ENCODE data around the gene SLC51B.

Gene SLC51B

DNA sequence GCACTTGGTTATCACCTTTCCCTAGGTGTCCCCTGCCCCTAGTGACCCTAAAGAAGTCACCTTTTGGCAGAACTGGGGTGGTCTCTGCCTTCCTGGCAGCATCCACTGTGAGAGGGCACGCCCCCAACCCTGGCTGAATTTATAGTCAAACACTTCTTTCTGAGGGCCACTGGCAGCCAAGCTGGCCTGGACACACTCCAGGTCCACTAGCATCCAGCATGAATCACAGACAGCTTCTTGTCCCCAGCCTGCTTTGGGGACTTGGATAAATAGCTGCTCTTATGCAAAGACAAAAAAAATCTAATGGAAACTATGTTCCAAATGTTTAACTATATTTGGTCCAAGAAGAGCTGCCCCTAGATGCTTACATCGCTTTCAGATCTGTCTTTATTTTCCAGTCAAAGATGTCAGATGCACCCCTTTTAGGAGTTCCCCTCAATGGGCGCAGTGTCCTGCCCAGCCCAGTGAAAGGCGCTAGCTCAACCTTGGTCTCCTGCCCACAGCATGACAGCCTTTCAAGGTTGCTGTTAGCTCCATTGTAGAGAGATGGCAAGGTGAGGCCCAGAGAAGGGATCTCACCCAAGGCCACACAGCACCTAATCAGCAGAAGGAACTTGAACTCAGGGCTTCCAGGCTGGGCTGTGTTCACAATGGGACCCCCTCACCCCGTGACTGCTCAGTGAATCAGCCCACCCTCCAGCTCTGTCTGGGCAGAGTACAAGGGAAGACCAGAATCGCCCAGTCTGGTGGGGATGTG is 15.6 kb downstream of the SLC51B start:
- FAIRE-seq (no peak), DNase-seq (ENCODE audit: insufficient read length, low spot score) (no peak)
- no peak for TF ChIP-seq TAF1 (IDR thresholded peaks at IDR 0.05; ENCODE audit: low read depth, low read length)
- no peak for TF ChIP-seq POU2F2 (IDR thresholded peaks at IDR 0.05; ENCODE audit: low read depth, low read length)
- TF ChIP-seq POLR2AphosphoS5 (IDR thresholded peaks at IDR 0.05; ENCODE audit: low read depth, low read length) = no peak
- TF ChIP-seq SPI1 (IDR thresholded peaks at IDR 0.05; ENCODE audit: low read depth, low read length) = no peak

DNA sequence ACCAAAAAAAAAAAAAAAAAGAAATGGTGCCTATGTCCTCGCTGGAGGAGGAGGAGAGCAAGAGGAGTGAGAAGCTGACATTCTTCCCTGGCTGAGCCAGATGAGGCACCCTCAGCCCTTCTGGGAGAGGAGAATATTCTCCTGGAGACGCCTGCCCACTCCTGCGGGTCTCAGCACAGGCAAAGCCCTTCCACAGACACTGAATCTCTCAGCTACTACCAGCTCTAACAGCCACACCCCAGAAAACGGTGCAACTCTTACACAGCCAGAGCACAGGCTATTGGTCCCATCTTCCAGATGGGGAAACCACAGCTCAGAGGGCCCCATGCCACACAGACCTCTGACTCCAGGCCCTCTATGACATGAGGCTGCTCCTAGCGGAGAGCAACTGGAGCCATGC is 16.9 kb downstream of the SLC51B start:
- no peak for TF ChIP-seq TAF1 (IDR thresholded peaks at IDR 0.05; ENCODE audit: low read depth, low read length)
- no peak for TF ChIP-seq POLR2A (IDR thresholded peaks at IDR 0.05; ENCODE audit: low read depth, low read length)
- no peak for TF ChIP-seq PAX5 (IDR thresholded peaks at IDR 0.05; ENCODE audit: insufficient read depth, low read length, severe bottlenecking)
- no peak for TF ChIP-seq POU2F2 (IDR thresholded peaks at IDR 0.05; ENCODE audit: low read depth, low read length)
- TF ChIP-seq POLR2AphosphoS5 (IDR thresholded peaks at IDR 0.05; ENCODE audit: low read depth, low read length) = no peak
- no peak for TF ChIP-seq SPI1 (IDR thresholded peaks at IDR 0.05; ENCODE audit: low read depth, low read length)
- no peak for FAIRE-seq
- no peak for DNase-seq (ENCODE audit: insufficient read length, low spot score)

DNA sequence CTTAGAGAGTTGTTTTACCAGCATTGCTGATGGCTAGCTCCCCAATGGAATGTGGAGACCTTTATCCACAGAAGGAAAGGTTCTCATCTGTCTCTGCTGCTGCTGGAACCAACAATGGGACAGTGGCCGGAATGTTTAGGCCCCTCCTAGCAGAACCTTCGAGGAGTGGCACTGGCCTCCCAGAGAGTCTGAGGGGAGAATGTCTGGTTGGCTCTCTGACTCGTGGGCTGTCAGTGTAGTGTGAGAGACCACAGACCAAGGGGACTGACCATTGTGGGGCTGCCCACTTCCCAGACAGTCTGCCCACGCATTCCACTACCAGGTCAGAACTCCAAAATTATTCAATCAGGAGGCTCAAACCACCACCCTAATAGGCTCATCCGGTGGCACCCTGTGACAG is 17.5 kb downstream of the SLC51B start:
- TF ChIP-seq POU2F2 (IDR thresholded peaks at IDR 0.05; ENCODE audit: low read depth, low read length) (no peak), PAX5 (IDR thresholded peaks at IDR 0.05; ENCODE audit: insufficient read depth, low read length, severe bottlenecking) (no peak), SPI1 (IDR thresholded peaks at IDR 0.05; ENCODE audit: low read depth, low read length) (no peak), POLR2A (IDR thresholded peaks at IDR 0.05; ENCODE audit: low read depth, low read length) (no peak), TAF1 (IDR thresholded peaks at IDR 0.05; ENCODE audit: low read depth, low read length) (no peak), POLR2AphosphoS5 (IDR thresholded peaks at IDR 0.05; ENCODE audit: low read depth, low read length) (no peak)
- no peak for FAIRE-seq
- DNase-seq (ENCODE audit: insufficient read length, low spot score) = no peak

DNA sequence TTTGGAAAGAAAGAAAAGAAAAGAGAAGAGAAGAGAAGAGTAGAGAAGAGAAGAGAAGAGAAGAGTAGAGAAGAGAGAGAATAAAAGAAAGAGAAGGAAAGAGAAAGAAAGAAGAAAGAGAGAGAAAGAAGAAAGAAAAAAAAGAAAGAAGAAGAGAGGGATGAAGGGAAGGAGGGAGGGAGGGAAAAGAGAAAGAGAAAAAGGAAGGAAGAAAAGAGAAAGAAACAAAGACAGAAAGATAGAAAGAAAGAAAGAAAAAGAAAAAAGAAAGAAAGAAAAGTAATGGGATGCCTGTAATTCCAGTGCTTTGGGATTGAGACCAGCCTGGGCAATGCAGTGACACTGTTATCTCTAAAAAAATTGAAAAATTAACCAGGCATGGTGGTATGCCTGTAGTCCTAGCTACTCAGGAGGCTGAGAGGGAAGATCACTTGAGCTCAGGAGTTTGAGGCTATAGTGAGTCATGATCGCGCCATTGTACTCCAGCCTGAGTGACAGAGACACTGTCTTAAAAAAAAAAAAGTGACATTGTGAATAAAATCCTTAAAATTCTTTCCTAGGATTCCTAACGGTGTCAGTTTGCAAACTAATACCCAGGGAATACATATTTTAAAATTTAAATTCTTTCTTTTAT is 20.9 kb downstream of the SLC51B start:
- no peak for TF ChIP-seq TAF1 (IDR thresholded peaks at IDR 0.05; ENCODE audit: low read depth, low read length)
- no peak for TF ChIP-seq POU2F2 (IDR thresholded peaks at IDR 0.05; ENCODE audit: low read depth, low read length)
- no peak for TF ChIP-seq POLR2AphosphoS5 (IDR thresholded peaks at IDR 0.05; ENCODE audit: low read depth, low read length)
- TF ChIP-seq PAX5 (IDR thresholded peaks at IDR 0.05; ENCODE audit: insufficient read depth, low read length, severe bottlenecking) = no peak
- no peak for TF ChIP-seq SPI1 (IDR thresholded peaks at IDR 0.05; ENCODE audit: low read depth, low read length)
- no peak for TF ChIP-seq POLR2A (IDR thresholded peaks at IDR 0.05; ENCODE audit: low read depth, low read length)
- FAIRE-seq = no peak
- no peak for DNase-seq (ENCODE audit: insufficient read length, low spot score)

DNA sequence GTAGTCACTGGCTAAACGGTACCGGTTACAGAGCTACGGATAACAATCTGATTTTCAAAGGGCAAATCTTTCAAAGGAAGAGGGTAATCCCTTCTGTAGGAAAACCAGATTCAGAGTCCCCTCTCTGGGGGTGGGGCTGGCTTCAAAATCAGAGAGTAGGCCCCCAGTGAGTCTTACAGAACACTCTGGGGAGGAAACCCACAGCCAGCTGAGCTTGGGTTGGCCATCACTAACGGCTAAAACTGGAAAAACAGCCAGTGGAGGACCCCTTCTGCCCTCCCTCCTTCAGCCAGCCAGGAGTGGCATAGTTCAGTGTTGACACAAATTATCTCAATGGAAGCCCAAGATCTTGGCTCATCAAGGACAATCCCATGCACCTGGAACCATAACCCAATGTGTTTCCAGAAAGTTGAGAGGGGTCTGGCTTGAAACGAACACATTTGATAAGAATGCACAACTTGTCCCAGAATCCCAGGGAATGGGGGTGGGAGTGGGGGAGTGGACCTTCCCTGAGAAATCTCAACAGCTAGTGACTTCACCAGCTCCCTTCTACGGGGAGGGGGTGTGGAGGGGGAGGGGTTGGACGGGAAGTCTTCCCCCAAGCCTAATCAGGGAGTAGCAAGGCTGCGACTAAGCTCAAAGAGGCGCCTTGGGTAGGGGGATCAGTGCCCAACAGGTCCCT is 21.6 kb downstream of the SLC51B start:
- TF ChIP-seq PAX5 (IDR thresholded peaks at IDR 0.05; ENCODE audit: insufficient read depth, low read length, severe bottlenecking) (no peak), TAF1 (IDR thresholded peaks at IDR 0.05; ENCODE audit: low read depth, low read length) (no peak), POU2F2 (IDR thresholded peaks at IDR 0.05; ENCODE audit: low read depth, low read length) (no peak), POLR2AphosphoS5 (IDR thresholded peaks at IDR 0.05; ENCODE audit: low read depth, low read length) (no peak), SPI1 (IDR thresholded peaks at IDR 0.05; ENCODE audit: low read depth, low read length) (no peak), POLR2A (IDR thresholded peaks at IDR 0.05; ENCODE audit: low read depth, low read length) (no peak)
- FAIRE-seq (no peak), DNase-seq (ENCODE audit: insufficient read length, low spot score) (no peak)

DNA sequence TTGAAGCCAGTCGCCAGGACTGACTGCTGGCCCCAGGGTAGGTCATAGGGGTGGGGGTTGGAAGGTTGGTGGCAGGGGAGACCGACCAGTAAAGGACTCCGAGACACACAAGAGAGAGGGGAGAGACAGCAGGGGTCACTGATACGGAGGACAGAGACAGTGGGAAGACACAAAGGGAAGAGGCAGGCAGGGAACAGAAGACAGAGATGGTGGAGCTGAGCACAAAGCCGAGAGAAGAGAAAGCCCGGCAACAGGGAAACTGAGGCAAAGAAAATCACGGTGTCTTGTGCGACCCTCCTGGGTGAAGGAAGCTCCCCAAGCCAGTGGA is 22.1 kb downstream of the SLC51B start:
- TF ChIP-seq POLR2AphosphoS5 (IDR thresholded peaks at IDR 0.05; ENCODE audit: low read depth, low read length) (no peak), POLR2A (IDR thresholded peaks at IDR 0.05; ENCODE audit: low read depth, low read length) (no peak), PAX5 (IDR thresholded peaks at IDR 0.05; ENCODE audit: insufficient read depth, low read length, severe bottlenecking) (no peak), SPI1 (IDR thresholded peaks at IDR 0.05; ENCODE audit: low read depth, low read length) (no peak), POU2F2 (IDR thresholded peaks at IDR 0.05; ENCODE audit: low read depth, low read length) (no peak), TAF1 (IDR thresholded peaks at IDR 0.05; ENCODE audit: low read depth, low read length) (no peak)
- DNase-seq (ENCODE audit: insufficient read length, low spot score) (no peak), FAIRE-seq (no peak)

DNA sequence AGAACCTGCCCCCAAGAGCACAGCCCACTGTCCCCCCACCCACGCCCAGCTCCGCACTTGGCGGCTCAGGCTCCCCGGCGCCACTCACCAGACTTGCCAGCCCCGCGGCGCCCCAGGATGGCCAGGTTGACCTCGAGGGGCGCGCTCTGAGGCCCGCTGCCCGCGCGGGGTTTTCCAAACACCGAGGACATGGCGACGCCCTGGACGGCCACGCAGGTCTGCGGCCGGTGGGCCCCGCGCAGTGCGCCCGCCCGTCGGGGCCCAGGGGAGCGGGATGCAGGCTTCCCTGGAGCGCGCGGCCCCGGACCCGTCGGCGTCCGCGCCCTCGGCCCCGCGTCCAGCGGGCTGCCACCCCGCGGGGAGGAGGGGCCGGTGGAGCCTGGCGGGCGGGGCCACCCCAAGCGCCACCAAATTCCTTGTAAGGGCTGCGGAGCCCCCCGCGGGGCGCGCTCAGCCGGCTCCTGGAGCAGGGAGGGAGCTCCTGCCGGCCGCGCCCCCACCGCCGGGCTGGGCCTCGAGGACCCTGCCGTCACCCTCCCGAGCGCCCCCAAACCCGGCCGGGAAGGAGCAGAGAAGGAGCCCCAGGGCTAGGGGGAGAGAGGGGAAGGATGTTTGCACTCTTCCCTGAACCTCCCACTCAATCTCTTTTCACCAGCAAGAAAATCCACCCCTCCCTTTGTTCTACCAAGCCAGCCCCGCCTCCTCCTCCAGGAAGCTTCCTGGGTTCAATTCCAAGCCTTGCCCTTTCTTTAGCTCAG is 22.6 kb downstream of the SLC51B start, which contains the start of gene RASL12:
Gene RASL12 (minus strand): TSS at position 347 of the 758 bp plus-strand sequence. CDS start 156 bp downstream, at position 191.
- no peak for TF ChIP-seq POLR2A (IDR thresholded peaks at IDR 0.05; ENCODE audit: low read depth, low read length)
- TF ChIP-seq POU2F2 (IDR thresholded peaks at IDR 0.05; ENCODE audit: low read depth, low read length) = no peak
- no peak for TF ChIP-seq PAX5 (IDR thresholded peaks at IDR 0.05; ENCODE audit: insufficient read depth, low read length, severe bottlenecking)
- TF ChIP-seq TAF1 (IDR thresholded peaks at IDR 0.05; ENCODE audit: low read depth, low read length) = no peak
- no peak for TF ChIP-seq POLR2AphosphoS5 (IDR thresholded peaks at IDR 0.05; ENCODE audit: low read depth, low read length)
- TF ChIP-seq SPI1 (IDR thresholded peaks at IDR 0.05; ENCODE audit: low read depth, low read length) = no peak
- no peak for DNase-seq (ENCODE audit: insufficient read length, low spot score)
- FAIRE-seq = no peak

DNA sequence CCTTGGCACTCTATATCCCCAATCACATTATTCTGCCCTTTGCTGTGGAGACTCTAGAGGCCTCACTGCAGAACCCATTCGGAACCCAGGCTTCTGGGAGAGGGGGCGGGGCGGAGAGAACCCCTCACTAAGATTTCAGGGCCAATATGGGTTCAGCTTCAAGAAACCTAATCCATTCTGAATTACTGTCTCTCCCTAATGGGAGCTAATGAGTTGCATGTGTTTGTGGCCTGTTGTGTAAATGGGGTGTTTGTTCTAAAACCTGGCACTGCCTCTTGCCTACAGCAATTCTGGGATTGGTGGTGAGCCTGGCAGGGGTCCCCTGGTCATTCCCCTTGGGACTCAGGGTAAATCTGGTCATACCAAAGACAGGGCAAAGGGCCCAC is 23.2 kb downstream of the SLC51B start:
- TF ChIP-seq POLR2A (IDR thresholded peaks at IDR 0.05; ENCODE audit: low read depth, low read length) (no peak), SPI1 (IDR thresholded peaks at IDR 0.05; ENCODE audit: low read depth, low read length) (no peak), POU2F2 (IDR thresholded peaks at IDR 0.05; ENCODE audit: low read depth, low read length) (no peak), TAF1 (IDR thresholded peaks at IDR 0.05; ENCODE audit: low read depth, low read length) (no peak), POLR2AphosphoS5 (IDR thresholded peaks at IDR 0.05; ENCODE audit: low read depth, low read length) (no peak)
- DNase-seq (ENCODE audit: insufficient read length, low spot score) (no peak), FAIRE-seq (no peak)

DNA sequence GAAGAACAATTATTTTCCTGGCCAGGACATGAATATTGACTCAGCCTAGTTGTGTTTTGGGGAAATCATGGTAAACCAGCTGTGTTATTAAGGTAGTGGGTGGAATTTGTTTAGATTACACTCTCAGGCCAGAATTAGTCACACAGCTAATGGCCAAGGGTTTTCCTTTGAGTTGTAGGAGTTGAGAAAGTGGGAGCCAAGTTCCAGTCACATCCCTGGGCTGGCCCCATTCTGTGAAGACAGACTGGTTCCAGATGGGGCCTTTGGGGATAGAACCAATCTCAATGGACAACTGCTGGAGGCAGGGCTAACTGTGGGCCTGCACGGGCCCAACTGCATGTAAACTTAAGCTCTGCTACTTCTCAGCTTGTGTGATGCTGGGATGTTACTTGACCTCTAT is 24.0 kb downstream of the SLC51B start:
- no peak for FAIRE-seq
- TF ChIP-seq POU2F2 (IDR thresholded peaks at IDR 0.05; ENCODE audit: low read depth, low read length) (no peak), POLR2AphosphoS5 (IDR thresholded peaks at IDR 0.05; ENCODE audit: low read depth, low read length) (no peak), PAX5 (IDR thresholded peaks at IDR 0.05; ENCODE audit: insufficient read depth, low read length, severe bottlenecking) (no peak), POLR2A (IDR thresholded peaks at IDR 0.05; ENCODE audit: low read depth, low read length) (no peak), SPI1 (IDR thresholded peaks at IDR 0.05; ENCODE audit: low read depth, low read length) (no peak), TAF1 (IDR thresholded peaks at IDR 0.05; ENCODE audit: low read depth, low read length) (no peak)

More for the DNA sequence above, 24.0 kb downstream of the SLC51B start:
- no peak for DNase-seq (ENCODE audit: insufficient read length, low spot score)

Data from GM12891 (cell line).